Trophoblast cell (in vitro differentiated cells and primary cell): ENCODE measurements around the gene PRDM7.
"Not testable (repeated sequence)": the region's sequence is repeated elsewhere in the genome, so short reads cannot be mapped to it uniquely, and the experiment has no call there.

Experiments
- DNase-seq, 2 donors: peaks; one replicate each; pipeline ENCODE4 v3.0.0-alpha.2; 2016
- H2AFZ ChIP-seq: 2 replicates; pipeline ENCODE4 v1.6.1; 2013; ENCODE audit warnings: low read length, moderate library complexity, mild to moderate bottlenecking; ENCODE audit not compliant: insufficient read depth, poor library complexity
- H2AK5ac ChIP-seq: 2 replicates; pipeline ENCODE4 v1.6.1; 2013; ENCODE audit warnings: mild to moderate bottlenecking, low read length
- H2BK120ac ChIP-seq: 2 replicates; pipeline ENCODE4 v1.6.1; 2013; ENCODE audit warnings: low read length, mild to moderate bottlenecking, moderate library complexity; ENCODE audit not compliant: insufficient read depth, poor library complexity
- H2BK12ac ChIP-seq: 2 replicates; pipeline ENCODE4 v1.6.1; 2013; ENCODE audit warnings: mild to moderate bottlenecking, low read length, moderate library complexity
- H2BK5ac ChIP-seq: 2 replicates; pipeline ENCODE4 v1.6.1; 2013; ENCODE audit warnings: low read length, low read depth, moderate library complexity, mild to moderate bottlenecking; ENCODE audit not compliant: poor library complexity
- H3K14ac ChIP-seq: 2 replicates; pipeline ENCODE4 v1.6.1; 2013; ENCODE audit warnings: mild to moderate bottlenecking, low read length
- H3K18ac ChIP-seq: 2 replicates; pipeline ENCODE4 v1.6.1; 2013; ENCODE audit warnings: mild to moderate bottlenecking, low read length
- H3K23ac ChIP-seq: 2 replicates; pipeline ENCODE4 v1.6.1; 2013; ENCODE audit warnings: low read length
- H3K27ac ChIP-seq: 2 replicates; pipeline ENCODE4 v1.5.1; 2013; ENCODE audit warnings: low read depth, mild to moderate bottlenecking, inconsistent platforms, low read length, moderate library complexity
- H3K27me3 ChIP-seq: 2 replicates; pipeline ENCODE4 v1.6.1; 2013; ENCODE audit warnings: inconsistent platforms, mild to moderate bottlenecking, low read length, moderate library complexity; ENCODE audit not compliant: insufficient read depth
- H3K36me3 ChIP-seq, 2 experiments: 1 replicate in 1 of 2; 2 replicates in 1 of 2; pipeline ENCODE4 v1.6.1; 2013; ENCODE audit warnings: low read length in 2 of 2, mild to moderate bottlenecking in 2 of 2, moderate library complexity in 1 of 2; ENCODE audit not compliant: insufficient read depth in 2 of 2, control insufficient read depth in 1 of 2
- H3K4ac ChIP-seq: 2 replicates; pipeline ENCODE4 v1.6.1; 2013; ENCODE audit warnings: low read depth, mild to moderate bottlenecking, low read length, moderate library complexity
- H3K4me1 ChIP-seq, 2 experiments: 1 replicate in 1 of 2; 2 replicates in 1 of 2; pipeline ENCODE4 v1.6.1; 2013; ENCODE audit warnings: low read length in 2 of 2, mild to moderate bottlenecking in 2 of 2, moderate library complexity in 1 of 2; ENCODE audit not compliant: insufficient read depth in 2 of 2, control insufficient read depth in 1 of 2
- H3K4me2 ChIP-seq: 2 replicates; pipeline ENCODE4 v1.6.1; 2013; ENCODE audit warnings: inconsistent platforms, mild to moderate bottlenecking, low read length, moderate library complexity
- H3K4me3 ChIP-seq: 2 replicates; pipeline ENCODE4 v1.5.1; 2013; ENCODE audit warnings: mild to moderate bottlenecking, low read depth, low read length, inconsistent platforms
- H3K79me1 ChIP-seq: one replicate; pipeline ENCODE4 v1.6.1; 2013; ENCODE audit warnings: low read length
- H3K79me2 ChIP-seq: 2 replicates; pipeline ENCODE4 v1.6.1; 2013; ENCODE audit warnings: low read length, mild to moderate bottlenecking; ENCODE audit not compliant: control insufficient read depth, insufficient read depth, poor library complexity
- H3K9ac ChIP-seq: 2 replicates; pipeline ENCODE4 v1.6.1; 2013; ENCODE audit warnings: mild to moderate bottlenecking, low read length
- H3K9me3 ChIP-seq: 2 replicates; pipeline ENCODE4 v1.6.1; 2013; ENCODE audit warnings: low read depth, mild to moderate bottlenecking, control low read depth, inconsistent platforms, low read length; ENCODE audit not compliant: insufficient read depth
- H4K12ac ChIP-seq: 2 replicates; pipeline ENCODE4 v1.6.1; 2013; ENCODE audit warnings: low read depth, mild to moderate bottlenecking, low read length, moderate library complexity
- H4K8ac ChIP-seq: 2 replicates; pipeline ENCODE4 v1.6.1; 2013; ENCODE audit warnings: low read depth, mild to moderate bottlenecking, low read length, moderate library complexity
- H4K91ac ChIP-seq: one replicate; pipeline ENCODE4 v1.6.1; 2013; ENCODE audit warnings: low read depth, mild to moderate bottlenecking, low read length, moderate library complexity
- WGBS: extraction: QIAGEN DNeasy Blood & Tissue Kit; methylation state at CpG from one replicate; pipeline ENCODE4 v1.1.7; 2013; ENCODE audit warnings: missing lambda C conversion rate; ENCODE audit not compliant: insufficient read length, insufficient coverage; ENCODE audit errors: extremely low coverage; 5-methylcytosine and 5-hydroxymethylcytosine counted together

Gene PRDM7

GRCh38 chr16:90094791-90095190 is 17.7 kb upstream of the PRDM7 start:
- not testable (repeated sequence) for H3K79me2 ChIP-seq, H3K23ac ChIP-seq, H3K9ac ChIP-seq, H3K4me1 ChIP-seq, H2AK5ac ChIP-seq, H3K4ac ChIP-seq, H2AFZ ChIP-seq, H3K27ac ChIP-seq, H3K27me3 ChIP-seq, H3K4me3 ChIP-seq, H2BK5ac ChIP-seq, H2BK12ac ChIP-seq, H3K18ac ChIP-seq, H4K91ac ChIP-seq, H4K12ac ChIP-seq, H3K36me3 ChIP-seq, H2BK120ac ChIP-seq, H4K8ac ChIP-seq, H3K79me1 ChIP-seq, DNase-seq, H3K4me2 ChIP-seq, H3K14ac ChIP-seq
- H3K9me3 ChIP-seq = peaks cover 11% of the 10 kb centered on the region
- no CpG with 5 or more reads among the region's 22 CpGs for WGBS

GRCh38 chr16:90094296-90094695 is 17.2 kb upstream of the PRDM7 start:
- not testable (repeated sequence) for H3K14ac ChIP-seq, H3K79me1 ChIP-seq, H3K4me1 ChIP-seq, H4K91ac ChIP-seq, H3K27ac ChIP-seq, H2BK12ac ChIP-seq, H2BK120ac ChIP-seq, DNase-seq, H3K4me3 ChIP-seq, H3K18ac ChIP-seq, H4K12ac ChIP-seq, H3K36me3 ChIP-seq, H3K4me2 ChIP-seq, H2AK5ac ChIP-seq, H2BK5ac ChIP-seq, H2AFZ ChIP-seq, H3K23ac ChIP-seq, H3K4ac ChIP-seq, H4K8ac ChIP-seq, H3K79me2 ChIP-seq, H3K27me3 ChIP-seq, H3K9ac ChIP-seq
- H3K9me3 ChIP-seq = peaks cover 11% of the 10 kb centered on the region
- no CpG with 5 or more reads among the region's 35 CpGs for whole genome bisulfite sequencing

DNA sequence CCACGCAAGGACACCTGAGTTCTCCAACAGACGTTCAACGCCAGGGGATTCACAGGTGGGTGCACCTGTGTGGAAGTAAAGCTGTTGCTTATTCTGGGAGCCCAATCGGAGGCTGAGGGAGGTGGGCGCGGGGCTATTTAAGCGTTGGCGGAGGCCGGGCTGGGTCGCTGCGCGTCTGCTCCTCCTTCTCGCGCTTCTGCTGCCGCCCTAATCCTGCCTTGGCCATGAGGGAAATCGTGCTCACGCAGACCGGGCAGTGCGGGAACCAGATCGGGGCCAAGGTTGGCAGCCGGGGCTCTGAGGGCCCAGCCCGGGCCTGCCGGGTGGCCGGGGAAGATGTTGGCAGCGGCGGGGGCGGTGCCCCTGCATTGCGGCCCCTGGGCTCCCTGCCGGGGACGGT is 16.7 kb upstream of the PRDM7 start:
- H2BK120ac ChIP-seq, H3K79me1 ChIP-seq, H3K4me3 ChIP-seq, DNase-seq, H3K4me2 ChIP-seq, H3K18ac ChIP-seq, H3K79me2 ChIP-seq, H3K36me3 ChIP-seq, H2BK12ac ChIP-seq, H4K8ac ChIP-seq, H3K14ac ChIP-seq, H3K27me3 ChIP-seq, H2AK5ac ChIP-seq, H2BK5ac ChIP-seq, H3K4me1 ChIP-seq, H4K12ac ChIP-seq, H3K23ac ChIP-seq, H4K91ac ChIP-seq, H3K9ac ChIP-seq, H3K27ac ChIP-seq, H2AFZ ChIP-seq, H3K4ac ChIP-seq: not testable (repeated sequence)
- peaks cover 11% of the 10 kb centered on the region for H3K9me3 ChIP-seq
- no CpG with 5 or more reads among the region's 30 CpGs for WGBS

DNA sequence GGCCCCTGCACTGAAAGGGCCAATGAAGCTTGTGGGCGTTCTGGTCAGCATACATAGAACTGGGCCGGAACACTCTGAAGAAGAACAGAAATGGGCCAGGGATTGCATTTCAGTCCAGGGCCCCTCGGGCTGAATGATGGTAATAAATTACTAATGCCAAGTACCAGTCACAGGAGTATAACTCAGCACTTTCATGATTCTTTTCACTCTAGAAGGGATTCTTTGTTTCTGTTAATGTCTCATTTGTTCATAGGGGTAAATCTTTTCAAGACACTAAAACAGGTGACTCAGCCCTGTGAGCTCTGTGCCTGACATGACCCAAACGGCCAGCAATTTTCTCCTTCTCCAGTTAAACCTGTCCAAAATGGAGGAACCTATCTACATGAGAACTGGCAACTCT is 15.7 kb upstream of the PRDM7 start:
- not testable (repeated sequence) for H2AK5ac ChIP-seq, H3K4me3 ChIP-seq, H3K9ac ChIP-seq, H4K8ac ChIP-seq, H3K23ac ChIP-seq, H2AFZ ChIP-seq, H2BK12ac ChIP-seq, H3K4me1 ChIP-seq, H3K4ac ChIP-seq, DNase-seq, H3K18ac ChIP-seq, H2BK5ac ChIP-seq, H4K12ac ChIP-seq, H3K27ac ChIP-seq, H3K36me3 ChIP-seq, H3K79me2 ChIP-seq, H2BK120ac ChIP-seq, H3K4me2 ChIP-seq, H4K91ac ChIP-seq, H3K79me1 ChIP-seq, H3K14ac ChIP-seq, H3K27me3 ChIP-seq
- no CpG with 5 or more reads among the region's 4 CpGs for WGBS
- H3K9me3 ChIP-seq = peaks cover 11% of the 10 kb centered on the region
